Effector memory CD4-positive, alpha-beta T cell (primary cell): ENCODE results near the gene NLE1.

ENCODE experiments used
- DNase-seq, 3 donors: peaks; one replicate each; pipeline ENCODE4 v3.0.0-alpha.2; 2020
- H3K27ac ChIP-seq: 2 replicates; pipeline ENCODE4 v1.7.0; 2013; ENCODE audit warnings: mild to moderate bottlenecking, low read length, moderate library complexity; ENCODE audit not compliant: insufficient read depth, poor library complexity, severe bottlenecking
- H3K27me3 ChIP-seq: replicated peaks from 2 replicates; pipeline ENCODE4 v1.7.0; 2013; ENCODE audit warnings: mild to moderate bottlenecking, low read length; ENCODE audit not compliant: insufficient read depth, control insufficient read depth, poor library complexity, severe bottlenecking
- H3K36me3 ChIP-seq: 2 replicates; pipeline ENCODE4 v1.7.0; 2013; ENCODE audit warnings: mild to moderate bottlenecking, low read length, moderate library complexity; ENCODE audit not compliant: control insufficient read depth, insufficient read depth
- H3K4me1 ChIP-seq: 2 replicates; pipeline ENCODE4 v1.7.0; 2013; ENCODE audit warnings: low read length, mild to moderate bottlenecking; ENCODE audit not compliant: control insufficient read depth, insufficient read depth, poor library complexity, severe bottlenecking
- H3K4me3 ChIP-seq: 2 replicates; pipeline ENCODE4 v1.7.0; 2013; ENCODE audit warnings: low read length, low read depth, mild to moderate bottlenecking; ENCODE audit not compliant: insufficient read depth, poor library complexity, severe bottlenecking
- H3K9me3 ChIP-seq: 2 replicates; pipeline ENCODE4 v1.7.0; 2013; ENCODE audit warnings: mild to moderate bottlenecking, low read length, moderate library complexity; ENCODE audit not compliant: control insufficient read depth

The NLE1 gene

DNA sequence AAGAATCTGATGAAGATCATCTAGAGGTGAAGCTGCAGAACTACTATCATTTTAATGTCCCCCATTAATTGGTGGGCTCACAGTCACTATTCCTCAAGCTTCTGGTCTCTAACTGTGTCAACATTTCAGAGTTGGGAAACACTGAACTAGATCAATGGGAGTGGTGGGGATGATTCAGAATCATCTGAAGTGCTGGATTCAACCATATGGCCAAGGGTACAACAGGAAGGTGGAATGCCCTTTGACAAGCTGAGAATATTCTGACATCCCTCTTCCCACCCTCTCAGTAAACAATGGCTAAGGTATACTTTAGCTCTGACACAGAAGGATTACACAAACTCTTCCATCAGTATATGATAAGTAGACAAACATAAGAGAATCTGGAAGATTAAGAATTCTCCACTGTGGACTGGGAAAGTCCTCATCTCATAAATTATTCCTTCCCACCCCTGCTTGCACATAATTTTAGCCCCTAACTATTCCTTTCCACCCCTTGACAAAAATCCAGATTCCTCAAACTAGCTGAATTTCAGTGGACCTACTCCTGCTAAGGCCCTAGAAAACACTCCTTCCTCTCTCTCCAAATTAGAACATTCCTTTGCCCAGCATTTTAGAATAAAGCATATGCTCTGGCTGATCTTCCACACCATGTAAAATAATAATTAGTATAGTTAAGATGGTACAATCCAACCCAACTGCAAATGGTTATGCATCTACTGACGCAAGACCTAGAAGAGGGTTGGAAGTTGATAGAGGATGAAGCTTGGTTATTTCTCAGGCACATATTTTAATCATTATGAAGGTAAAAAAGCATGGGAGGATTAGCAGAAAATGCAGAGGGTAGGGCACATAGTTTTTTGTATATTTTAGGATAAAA is 62.3 kb downstream of the NLE1 start:
- H3K9me3 ChIP-seq: no peaks in the 10 kb centered on the region
- no peak for DNase-seq
- H3K4me1 ChIP-seq: peaks cover 41% of the 10 kb centered on the region
- H3K27ac ChIP-seq: no peak overlapping the region
- H3K36me3 ChIP-seq: no peaks in the 10 kb centered on the region
- H3K27me3 ChIP-seq: no peaks in the 10 kb centered on the region
- no peak overlapping the region for H3K4me3 ChIP-seq
